Measurements from ENCODE around the gene NIPAL3.

NIPAL3 gene

DNA sequence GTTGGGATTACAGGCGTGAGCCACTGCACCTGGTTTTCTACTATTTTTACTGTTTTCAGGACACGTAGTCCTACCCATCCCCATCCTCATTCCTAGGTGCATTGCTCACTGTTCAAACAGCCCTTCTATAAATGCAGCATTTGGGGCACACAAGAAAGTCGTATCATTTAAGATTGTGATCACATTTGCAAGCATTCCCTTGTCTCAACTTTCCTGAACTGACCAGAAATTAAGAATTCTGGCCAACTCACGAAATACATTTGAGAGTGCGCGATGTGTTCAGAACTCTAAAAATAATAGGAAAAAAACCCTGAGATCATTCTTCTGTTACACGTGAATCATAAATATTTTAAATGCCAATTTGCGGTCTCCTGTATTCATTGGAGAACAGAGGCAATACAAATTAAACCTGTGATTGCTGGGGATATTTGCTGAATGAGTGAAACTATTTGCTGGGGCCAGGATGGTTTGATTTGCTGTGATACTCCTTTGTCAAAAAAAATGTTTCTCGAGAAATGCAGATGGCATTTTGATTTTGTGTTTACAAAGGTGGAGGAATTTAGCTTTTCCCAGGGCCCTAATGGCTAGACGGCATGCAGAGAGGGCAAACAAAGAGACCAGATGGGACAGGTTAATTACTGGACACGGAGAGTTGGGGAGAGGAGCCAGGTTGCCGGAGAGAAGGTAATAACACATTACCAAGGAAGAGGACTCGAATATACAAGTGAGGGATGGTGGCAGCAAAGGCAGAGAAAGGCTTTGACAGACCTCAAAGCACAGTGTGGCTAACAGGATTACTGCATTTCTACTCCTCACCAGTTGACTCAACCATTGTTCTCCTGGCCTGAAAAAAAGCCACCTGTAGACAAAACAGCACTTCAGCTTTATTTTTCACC, 40.5 kb upstream of the NIPAL3 start:
- Mint-ChIP-seq H3K27ac (no peak overlapping the region), H3K36me3 (ENCODE audit: low read depth) (peaks cover 7% of the 10 kb centered on the region), H3K27me3 (ENCODE audit: low read depth) (peaks cover 17% of the 10 kb centered on the region), H3K4me3 (no peak overlapping the region), H3K4me1 (no peaks in the 10 kb centered on the region), H3K9me3 (no peaks in the 10 kb centered on the region)
- TF ChIP-seq, protein P1, sequence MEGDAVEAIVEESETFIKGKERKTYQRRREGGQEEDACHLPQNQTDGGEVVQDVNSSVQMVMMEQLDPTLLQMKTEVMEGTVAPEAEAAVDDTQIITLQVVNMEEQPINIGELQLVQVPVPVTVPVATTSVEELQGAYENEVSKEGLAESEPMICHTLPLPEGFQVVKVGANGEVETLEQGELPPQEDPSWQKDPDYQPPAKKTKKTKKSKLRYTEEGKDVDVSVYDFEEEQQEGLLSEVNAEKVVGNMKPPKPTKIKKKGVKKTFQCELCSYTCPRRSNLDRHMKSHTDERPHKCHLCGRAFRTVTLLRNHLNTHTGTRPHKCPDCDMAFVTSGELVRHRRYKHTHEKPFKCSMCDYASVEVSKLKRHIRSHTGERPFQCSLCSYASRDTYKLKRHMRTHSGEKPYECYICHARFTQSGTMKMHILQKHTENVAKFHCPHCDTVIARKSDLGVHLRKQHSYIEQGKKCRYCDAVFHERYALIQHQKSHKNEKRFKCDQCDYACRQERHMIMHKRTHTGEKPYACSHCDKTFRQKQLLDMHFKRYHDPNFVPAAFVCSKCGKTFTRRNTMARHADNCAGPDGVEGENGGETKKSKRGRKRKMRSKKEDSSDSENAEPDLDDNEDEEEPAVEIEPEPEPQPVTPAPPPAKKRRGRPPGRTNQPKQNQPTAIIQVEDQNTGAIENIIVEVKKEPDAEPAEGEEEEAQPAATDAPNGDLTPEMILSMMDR (IDR thresholded peaks at IDR 0.05; ENCODE audit: unreplicated experiment in 3 of 3), result no peak

DNA sequence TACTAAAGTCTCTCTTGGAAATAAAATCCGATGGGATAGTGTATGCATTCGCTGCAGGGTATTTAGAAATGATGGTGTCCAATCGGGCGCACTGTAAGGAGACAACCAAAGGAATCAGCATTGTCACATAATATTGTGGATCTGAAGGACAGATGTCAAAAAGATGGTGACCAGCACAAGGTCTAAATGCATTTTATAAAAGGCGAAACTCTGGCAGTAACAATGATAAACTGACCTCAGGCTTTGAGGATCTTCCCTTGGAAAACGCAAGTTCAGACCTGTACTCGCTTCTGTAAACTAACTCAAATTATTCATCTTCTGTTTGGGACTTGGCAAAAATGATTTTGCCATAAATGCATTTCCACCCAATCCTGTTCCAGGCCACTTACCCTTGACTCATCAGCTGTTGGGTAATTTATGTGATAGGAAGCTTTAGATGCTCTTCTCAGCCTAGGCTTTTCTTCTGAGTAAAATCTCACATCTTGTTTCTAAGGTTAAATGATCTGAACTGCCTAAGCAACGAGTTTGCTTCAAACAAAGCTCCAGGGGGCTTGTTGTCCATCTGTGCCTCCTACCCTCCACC, 35.8 kb upstream of the NIPAL3 start:
- H3K36me3 Mint-ChIP-seq (ENCODE audit: low read depth), result peaks cover 22% of the 10 kb centered on the region
- TF ChIP-seq, protein P1 (IDR thresholded peaks at IDR 0.05; ENCODE audit: unreplicated experiment in 3 of 3), result no peak

DNA sequence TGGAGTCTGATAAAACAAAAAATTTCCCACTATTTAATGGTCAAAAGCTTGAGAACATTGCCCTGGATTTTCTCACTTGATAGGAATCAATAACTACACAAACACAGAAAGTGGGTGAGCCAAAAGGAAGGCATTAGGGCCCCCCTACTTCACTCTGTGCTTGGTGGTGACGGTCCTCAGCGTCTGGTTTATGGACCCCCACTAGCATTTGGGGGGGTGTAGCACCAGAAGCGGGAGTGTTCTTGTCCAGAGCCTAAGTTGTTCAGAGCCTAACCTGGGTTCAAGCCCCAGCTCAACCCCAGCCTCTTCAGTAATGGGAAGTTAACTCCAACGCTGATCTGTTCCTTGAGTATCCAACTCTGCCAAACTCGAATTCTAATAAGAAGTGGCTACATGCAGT, 35.1 kb upstream of the NIPAL3 start:
- H3K9me3 Mint-ChIP-seq, result no peaks in the 10 kb centered on the region
- peaks cover 5% of the 10 kb centered on the region for H3K4me1 Mint-ChIP-seq
- H3K27ac Mint-ChIP-seq, result no peak overlapping the region
- H3K4me3 Mint-ChIP-seq, result no peak overlapping the region
- peaks cover 11% of the 10 kb centered on the region for H3K27me3 Mint-ChIP-seq (ENCODE audit: low read depth)
- TF ChIP-seq, protein P1 (IDR thresholded peaks at IDR 0.05; ENCODE audit: unreplicated experiment in 3 of 3), result no peak
- H3K36me3 Mint-ChIP-seq (ENCODE audit: low read depth), result peaks cover 22% of the 10 kb centered on the region

More for the DNA sequence above, 35.8 kb upstream of the NIPAL3 start:
- H3K27me3 Mint-ChIP-seq (ENCODE audit: low read depth), result peaks cover 17% of the 10 kb centered on the region
- no peak overlapping the region for H3K4me3 Mint-ChIP-seq
- no peak overlapping the region for H3K27ac Mint-ChIP-seq
- H3K9me3 Mint-ChIP-seq, result no peaks in the 10 kb centered on the region
- H3K4me1 Mint-ChIP-seq, result no peaks in the 10 kb centered on the region

DNA sequence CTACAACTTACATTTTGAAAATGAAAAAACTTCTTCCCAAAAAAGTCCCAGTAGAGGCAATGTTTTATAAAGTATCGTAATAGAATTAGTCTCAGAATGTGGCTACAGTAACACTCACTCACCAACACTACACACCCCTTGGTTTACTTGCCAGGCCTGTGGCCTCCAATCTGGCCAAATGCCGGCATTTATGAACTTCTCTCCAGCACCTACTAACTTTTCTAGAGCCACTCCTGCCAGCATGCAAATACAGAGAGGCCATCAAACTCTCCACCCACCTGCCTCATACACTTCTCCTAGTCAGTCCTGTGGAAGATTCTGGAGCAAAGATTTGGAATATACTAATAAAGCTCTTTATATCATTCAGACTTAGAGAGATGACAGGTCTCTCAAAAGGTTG, 34.3 kb upstream of the NIPAL3 start:
- H3K4me1 Mint-ChIP-seq, result peaks cover 7% of the 10 kb centered on the region
- peaks cover 22% of the 10 kb centered on the region for H3K36me3 Mint-ChIP-seq (ENCODE audit: low read depth)
- TF ChIP-seq, protein P1 (IDR thresholded peaks at IDR 0.05; ENCODE audit: unreplicated experiment in 3 of 3), result no peak
- no peak overlapping the region for H3K4me3 Mint-ChIP-seq
- H3K27ac Mint-ChIP-seq, result no peak overlapping the region
- peaks cover 8% of the 10 kb centered on the region for H3K27me3 Mint-ChIP-seq (ENCODE audit: low read depth)
- no peaks in the 10 kb centered on the region for H3K9me3 Mint-ChIP-seq

DNA sequence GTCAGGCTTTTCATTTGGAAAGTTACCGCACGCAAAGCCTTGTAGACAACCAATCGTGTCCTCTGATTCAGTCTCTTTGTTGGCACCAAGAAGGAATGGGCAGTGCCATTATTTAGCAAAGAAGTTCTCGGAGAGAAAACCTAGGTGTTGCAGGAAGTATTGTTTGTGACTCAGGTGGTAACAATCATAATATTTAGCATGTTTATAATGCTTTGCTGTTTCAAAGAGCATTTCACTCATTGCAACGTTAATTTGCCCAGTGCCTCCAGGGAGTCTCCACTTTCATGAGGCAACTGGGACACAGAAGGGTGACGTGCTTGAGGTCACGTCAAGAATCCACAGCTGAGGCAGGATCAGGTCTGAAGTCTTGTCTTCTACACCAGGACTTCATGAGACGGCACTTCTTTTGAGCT, 33.4 kb upstream of the NIPAL3 start:
- H3K9me3 Mint-ChIP-seq, result no peaks in the 10 kb centered on the region

More for the DNA sequence above, 33.4 kb upstream of the NIPAL3 start:
- Mint-ChIP-seq H3K27ac (no peak overlapping the region), H3K4me3 (no peak overlapping the region), H3K36me3 (ENCODE audit: low read depth) (peaks cover 28% of the 10 kb centered on the region), H3K4me1 (peaks cover 13% of the 10 kb centered on the region), H3K27me3 (ENCODE audit: low read depth) (peaks cover 10% of the 10 kb centered on the region)
- TF ChIP-seq, protein P1 (IDR thresholded peaks at IDR 0.05; ENCODE audit: unreplicated experiment in 3 of 3), result no peak

Data from nephron (organoid).